T-cell (primary cell): ENCODE data around the gene P4HA1. TPM values are rescaled to one million over a fixed set of nuclear protein-coding genes. Genes with fewer than 3 reads are reported as not detected.

ENCODE experiments used
- ATAC-seq, 4 experiments: fragments of 200-7000 bp in 3 of 4; fragments of 150-1000 bp in 1 of 4; cut with Tn5 transposase; replicated peaks in 1 of 4; 1 replicate in 3 of 4; 2 replicates in 1 of 4; pipeline ENCODE4 v1.10.0; 2021; ENCODE audit warnings: moderate library complexity in 3 of 4, mild to moderate bottlenecking in 2 of 4, moderate number of reproducible peaks in 1 of 4
- CTCF ChIA-PET, 2 donors: fragments of 300-600 bp; sonication (Branson Sonifier 250); formaldehyde crosslinking; loops; one replicate each; lab custom pipeline; 2022; ENCODE audit warnings: antibody characterized with exemption in 2 of 2; lab: Charles Lee
- POLR2A ChIA-PET, 2 donors: fragments of 300-600 bp; sonication (Branson Sonifier 250); formaldehyde crosslinking; loops; one replicate each; lab custom pipeline; 2022; ENCODE audit warnings: antibody characterized with exemption in 2 of 2; lab: Charles Lee
- DNase-seq, 35 experiments: peaks; one replicate each; pipeline versions ENCODE4 v3.0.0 to v3.0.0-alpha.2; 2013 to 2023
- H3K27ac ChIP-seq: one replicate; pipeline ENCODE4 v1.5.1; 2013; ENCODE audit warnings: low read length
- H3K27me3 ChIP-seq, 2 experiments: replicated peaks in 1 of 2; 1 replicate in 1 of 2; 2 replicates in 1 of 2; pipeline versions ENCODE4 v1.6.1 to v1.7.0; 2013; ENCODE audit warnings: low read length in 1 of 2, mixed read lengths in 1 of 2; ENCODE audit not compliant: control insufficient read depth in 2 of 2, insufficient read depth in 2 of 2; ENCODE audit errors: extremely low read depth in 1 of 2
- H3K36me3 ChIP-seq, 2 donors: 1 replicate in 1 of 2; 2 replicates in 1 of 2; pipeline versions ENCODE4 v1.6.1 to v1.7.0; 2013; ENCODE audit warnings: low read length in 1 of 2; ENCODE audit not compliant: control insufficient read depth in 2 of 2, insufficient read depth in 1 of 2; ENCODE audit errors: extremely low read depth in 1 of 2
- H3K4me1 ChIP-seq, 2 experiments: 1 replicate in 1 of 2; 2 replicates in 1 of 2; pipeline versions ENCODE4 v1.6.1 to v1.7.0; 2013; ENCODE audit warnings: low read length in 2 of 2, mixed read lengths in 1 of 2; ENCODE audit not compliant: insufficient read depth in 2 of 2, control insufficient read depth in 1 of 2; ENCODE audit errors: extremely low read depth in 1 of 2
- H3K4me3 ChIP-seq, 2 donors: 1 replicate in 1 of 2; 2 replicates in 1 of 2; pipeline versions ENCODE4 v1.5.1 to v1.7.0; 2013; ENCODE audit warnings: mild to moderate bottlenecking in 2 of 2, low read length in 1 of 2, moderate library complexity in 1 of 2; ENCODE audit not compliant: control insufficient read depth in 1 of 2; ENCODE audit errors: extremely low read depth in 1 of 2
- H3K9me3 ChIP-seq: 2 replicates; pipeline ENCODE4 v1.7.0; 2013
- H3K27ac Mint-ChIP-seq, 2 donors: one replicate each; pipeline ENCODE4 v1.8.0; 2020 to 2021; ENCODE audit warnings: mild to moderate bottlenecking in 2 of 2, mixed read lengths in 2 of 2
- H3K27me3 Mint-ChIP-seq, 2 donors: one replicate each; pipeline ENCODE4 v1.8.0; 2021 to 2022; ENCODE audit warnings: mixed read lengths in 2 of 2
- H3K36me3 Mint-ChIP-seq: one replicate; pipeline ENCODE4 v1.8.0; 2021; ENCODE audit warnings: mixed read lengths
- H3K4me1 Mint-ChIP-seq, 3 donors: one replicate each; pipeline ENCODE4 v1.8.0; 2020 to 2022; ENCODE audit warnings: mixed read lengths in 3 of 3, mild to moderate bottlenecking in 1 of 3
- H3K4me3 Mint-ChIP-seq, 3 donors: one replicate each; pipeline ENCODE4 v1.8.0; 2020 to 2022; ENCODE audit warnings: mild to moderate bottlenecking in 3 of 3, mixed read lengths in 3 of 3, moderate library complexity in 3 of 3
- H3K9me3 Mint-ChIP-seq, 3 donors: one replicate each; pipeline ENCODE4 v1.8.0; 2020 to 2022; ENCODE audit warnings: mixed read lengths in 3 of 3
- WGBS: methylation state at CpG from one replicate; pipeline ENCODE4 v1.1.5; 2013; ENCODE audit warnings: missing lambda C conversion rate; ENCODE audit not compliant: insufficient coverage; 5-methylcytosine and 5-hydroxymethylcytosine counted together
- total RNA-seq, 35 experiments: library from RNA in 6 of 35; stranded (reverse) in 6 of 35; fragments of 120-200 nt in 1 of 35; gene quantifications; one replicate each; pipeline versions ENCODE4 v1.2.1 to v1.2.4 and lab custom pipeline; 2013 to 2026

The P4HA1 gene
- total RNA-seq, 5 donors from 2014 or later (not counting 1 experiment from before 2014, with no cell fraction given), result 11.3 to 15.4 (median 13.0) TPM

DNA sequence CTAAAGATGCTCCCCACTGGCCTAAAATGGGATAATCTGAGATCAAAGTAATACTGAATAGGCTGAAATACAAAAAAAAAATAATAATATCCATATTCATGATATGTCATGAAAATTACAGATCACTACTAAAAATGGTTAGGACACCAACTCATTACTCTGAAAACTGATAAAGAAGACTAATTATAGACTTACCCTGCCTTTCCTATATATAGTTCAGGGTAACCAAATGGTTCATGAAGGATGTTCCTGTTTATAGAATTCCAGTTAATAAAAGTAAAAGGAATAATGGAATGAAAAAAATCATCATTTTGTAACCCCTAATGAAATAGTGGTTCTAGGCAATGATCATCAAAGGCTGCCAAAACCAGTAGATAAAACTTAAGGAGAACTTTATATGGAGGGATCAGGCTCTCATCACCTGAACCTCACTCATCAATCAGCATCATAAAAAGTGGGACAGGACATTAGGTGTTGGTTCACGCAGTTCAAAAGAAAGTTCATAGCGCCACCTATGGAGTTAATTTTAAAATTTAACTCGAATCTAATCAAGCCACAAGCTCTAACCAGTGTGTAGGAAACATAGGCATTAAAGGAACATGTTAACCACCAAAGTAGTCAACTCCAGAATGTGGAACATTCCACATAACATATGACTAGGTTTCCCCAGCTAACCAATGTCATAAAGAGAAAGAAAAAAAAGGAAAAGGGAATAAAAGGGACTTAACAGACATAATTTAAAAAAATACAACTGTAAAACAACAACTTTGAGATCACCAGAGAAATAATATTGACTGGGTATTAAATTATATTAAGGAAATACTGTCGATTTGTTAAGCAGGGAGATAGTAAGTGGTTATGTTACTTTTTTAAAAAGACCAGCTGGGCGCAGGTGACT, 35.7 kb downstream of the P4HA1 start:
- Histone ChIP-seq H3K9me3 (no peaks in the 10 kb centered on the region), H3K4me3 (no peak overlapping the region), H3K27me3 (no peaks in the 10 kb centered on the region), H3K36me3 (peaks cover 0 to 11% of the 10 kb centered on the region in 2 donors), H3K27ac (no peak overlapping the region), H3K4me1 (peaks cover 0 to 2% of the 10 kb centered on the region in 2 experiments)
- Mint-ChIP-seq H3K36me3 (peaks cover 24% of the 10 kb centered on the region), H3K9me3 (no peaks in the 10 kb centered on the region), H3K27ac (peak overlapping the region in 1 of 2 donors; percentile 77), H3K4me3 (no peak overlapping the region), H3K4me1 (peaks cover 6 to 10% (median 8%) of the 10 kb centered on the region in 3 donors), H3K27me3 (no peaks in the 10 kb centered on the region)
- peak in 1 of 35 experiments; percentile 52 for DNase-seq
- ChIA-PET CTCF (interaction anchor here in 1 of 2 donors (0.6 to 1.4 kb wide), 4 partner anchors 9 to 696 kb away, joined by 3 to 8 read pairs (median 4); partner anchors contain the start of gene P4HA1), POLR2A (interaction anchor here in 1 of 2 donors (0.6 kb wide), 1 partner anchor 34 kb away, joined by 6 read pairs; no protein-coding TSS in a partner anchor)
- ATAC-seq, result peak in 2 of 4 experiments; percentile 26 to 54
- 100% methylated on average over 1 of the region's 5 CpGs for WGBS

DNA sequence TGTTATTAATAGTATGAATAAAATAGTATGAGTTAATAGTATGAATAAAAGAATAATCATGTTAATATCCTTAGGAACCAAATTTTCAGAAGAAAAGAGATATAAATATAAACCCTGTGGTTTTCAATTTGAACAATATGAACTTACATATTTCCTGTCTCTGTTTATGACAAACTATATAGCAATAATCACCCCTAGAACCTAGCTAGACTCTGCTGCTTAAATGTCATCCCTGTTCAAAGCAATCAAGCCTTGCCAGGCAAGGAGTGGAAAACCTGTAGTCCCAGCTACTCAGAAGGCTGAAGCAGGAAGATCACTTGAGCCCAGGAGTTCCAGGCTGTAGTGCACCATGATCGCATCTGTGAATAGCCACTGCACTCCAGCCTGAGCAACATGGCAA, 36.5 kb downstream of the P4HA1 start:
- H3K9me3 ChIP-seq, result no peaks in the 10 kb centered on the region
- peaks cover 0 to 2% of the 10 kb centered on the region in 2 experiments for H3K4me1 ChIP-seq
- Mint-ChIP-seq H3K9me3 (no peaks in the 10 kb centered on the region), H3K27me3 (no peaks in the 10 kb centered on the region), H3K36me3 (peaks cover 26% of the 10 kb centered on the region), H3K4me1 (peaks cover 6 to 10% (median 8%) of the 10 kb centered on the region in 3 donors), H3K4me3 (no peak overlapping the region), H3K27ac (peak overlapping the region; percentile 37 to 75)
- no peak overlapping the region for H3K27ac ChIP-seq
- no peak for DNase-seq
- no peak for ATAC-seq
- ChIA-PET CTCF (interaction anchor here in 1 of 2 donors (1.4 kb wide), 1 partner anchor 37 kb away, joined by 4 read pairs; the partner anchor contains the start of gene P4HA1), POLR2A (no interaction called here)
- H3K36me3 ChIP-seq, result peaks cover 0 to 11% of the 10 kb centered on the region in 2 donors
- no peak overlapping the region for H3K4me3 ChIP-seq
- H3K27me3 ChIP-seq, result no peaks in the 10 kb centered on the region
- WGBS, result 93% methylated on average over 1 of the region's 1 CpG

DNA sequence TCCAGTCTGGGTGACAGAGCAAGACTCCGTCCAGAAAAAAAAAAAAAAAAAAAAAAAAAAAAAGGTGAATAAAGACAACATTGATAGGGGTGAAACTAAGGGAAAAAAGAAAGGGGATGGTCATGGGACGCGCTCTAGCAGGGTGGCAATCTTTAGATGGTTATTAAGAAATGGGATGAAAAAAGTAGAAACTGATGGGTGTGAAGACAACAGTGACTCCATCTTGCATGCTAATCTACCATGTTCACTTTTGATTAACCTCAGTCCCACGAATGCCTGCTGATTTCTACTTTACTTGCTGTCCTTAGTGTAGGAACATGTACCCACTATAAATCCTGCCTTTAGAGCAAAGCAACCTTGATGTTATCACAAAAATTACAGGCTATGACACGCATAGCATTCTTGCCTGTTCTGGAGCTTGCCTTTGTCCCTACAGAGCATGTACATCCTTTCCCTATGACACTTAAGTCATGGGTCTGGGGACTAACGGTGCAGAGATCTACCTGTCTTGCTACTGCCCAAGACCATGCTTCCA, 38.5 kb downstream of the P4HA1 start:
- ChIA-PET CTCF (interaction anchor here in 1 of 2 donors (0.6 kb wide), 1 partner anchor 30 kb away, joined by 6 read pairs; no protein-coding TSS in a partner anchor), POLR2A (no interaction called here)
- peaks cover 0 to 2% of the 10 kb centered on the region in 2 experiments for H3K4me1 ChIP-seq
- peaks cover 0 to 10% of the 10 kb centered on the region in 2 donors for H3K36me3 ChIP-seq
- H3K27me3 Mint-ChIP-seq, result no peaks in the 10 kb centered on the region
- no peak overlapping the region for H3K27ac Mint-ChIP-seq
- peaks cover 6 to 10% (median 8%) of the 10 kb centered on the region in 3 donors for H3K4me1 Mint-ChIP-seq
- no peaks in the 10 kb centered on the region for H3K9me3 Mint-ChIP-seq
- ATAC-seq (no peak), DNase-seq (no peak)
- H3K4me3 Mint-ChIP-seq, result no peak overlapping the region
- no peaks in the 10 kb centered on the region for H3K9me3 ChIP-seq
- peaks cover 30% of the 10 kb centered on the region for H3K36me3 Mint-ChIP-seq
- H3K27me3 ChIP-seq, result no peaks in the 10 kb centered on the region
- H3K4me3 ChIP-seq, result no peak overlapping the region
- WGBS, result 92% methylated on average over 2 of the region's 6 CpGs
- no peak overlapping the region for H3K27ac ChIP-seq

- WGBS, result 90% methylated on average over 2 of the region's 2 CpGs
- no peaks in the 10 kb centered on the region for H3K4me1 ChIP-seq
- no peaks in the 10 kb centered on the region for H3K27me3 ChIP-seq
- CTCF ChIA-PET, result no interaction called here
- no peak overlapping the region for H3K27ac ChIP-seq
- no peaks in the 10 kb centered on the region for H3K9me3 Mint-ChIP-seq
- no peak for DNase-seq
- no peak overlapping the region for H3K27ac Mint-ChIP-seq
- no peaks in the 10 kb centered on the region for H3K27me3 Mint-ChIP-seq
- no peak for ATAC-seq
- POLR2A ChIA-PET, result no interaction called here
- peaks cover 44% of the 10 kb centered on the region for H3K36me3 Mint-ChIP-seq
- no peak overlapping the region for H3K4me3 Mint-ChIP-seq
- H3K4me1 Mint-ChIP-seq, result no peaks in the 10 kb centered on the region
- H3K36me3 ChIP-seq, result peaks cover 0 to 24% of the 10 kb centered on the region in 2 donors
- no peaks in the 10 kb centered on the region for H3K9me3 ChIP-seq
- H3K4me3 ChIP-seq, result no peak overlapping the region
These were observed 42.4 kb downstream of the P4HA1 start for GRCh38 chr10:73054286-73054685.

- Mint-ChIP-seq H3K27me3 (no peaks in the 10 kb centered on the region), H3K36me3 (peaks cover 39% of the 10 kb centered on the region)
These were observed 43.4 kb downstream of the P4HA1 start for GRCh38 chr10:73053275-73053674.

More at GRCh38 chr10:73053275-73053674, 43.4 kb downstream of the P4HA1 start:
- Histone ChIP-seq H3K36me3 (peaks cover 0 to 24% of the 10 kb centered on the region in 2 donors), H3K27me3 (no peaks in the 10 kb centered on the region), H3K27ac (no peak overlapping the region), H3K9me3 (no peaks in the 10 kb centered on the region), H3K4me3 (no peak overlapping the region), H3K4me1 (no peaks in the 10 kb centered on the region)
- no peak for DNase-seq
- no peak for ATAC-seq
- CTCF ChIA-PET, result interaction anchor here in 1 of 2 donors (0.7 kb wide), 1 partner anchor 11 kb away, joined by 3 read pairs; no protein-coding TSS in a partner anchor
- Mint-ChIP-seq H3K4me1 (no peaks in the 10 kb centered on the region), H3K9me3 (no peaks in the 10 kb centered on the region), H3K27ac (no peak overlapping the region), H3K4me3 (no peak overlapping the region)
- WGBS, result 100% methylated on average over 1 of the region's 4 CpGs
- POLR2A ChIA-PET, result no interaction called here
